ENCODE data around the gene FRS2. TPM values are rescaled to one million over a fixed set of nuclear protein-coding genes. Genes with fewer than 3 reads are reported as not detected.
A peak's percentile ranks its signal among the peaks of the same experiment; 100 is the strongest.

The FRS2 gene
- total RNA-seq, 1 experiment from 2014 or later: 35.0 TPM

GRCh38 chr12:69566603-69567002 lies 96.4 kb downstream of the FRS2 start:
- BruUV-seq (replicated peaks): no TSS peak
- ChIA-PET POLR2A (ENCODE audit: unreplicated experiment) (no interaction called here), CTCF (interaction anchor here (0.6 kb wide), 2 partner anchors 28 to 103 kb away, joined by 3 to 7 read pairs; no protein-coding TSS in a partner anchor)
- H3F3A ChIP-seq (ENCODE audit: low read length, unreplicated experiment): no peaks in the 10 kb centered on the region
- intact Hi-C loops (cut with micrococcal nuclease): no loop called here
- H3K4me2 ChIP-seq (ENCODE audit: low read length): no peak overlapping the region
- H3K27me3 ChIP-seq (ENCODE audit: low read length): no peaks in the 10 kb centered on the region
- H3K9ac ChIP-seq (ENCODE audit: low read length): no peak overlapping the region
- no peak overlapping the region for H3K27ac ChIP-seq (ENCODE audit: low read length)
- H3K79me2 ChIP-seq (ENCODE audit: low read length): peaks cover 3% of the 10 kb centered on the region
- no peaks in the 10 kb centered on the region for H3K9me2 ChIP-seq (replicated peaks; ENCODE audit: low read length)
- H3K4me1 ChIP-seq (ENCODE audit: insufficient read depth, low read length): peaks cover 30% of the 10 kb centered on the region
- peaks cover 14% of the 10 kb centered on the region for H3K36me3 ChIP-seq (ENCODE audit: low read depth, low read length)
- ATAC-seq (no peak), DNase-seq (no peak)
- H2AFZ ChIP-seq (ENCODE audit: low read length): no peak overlapping the region
- TF ChIP-seq CTCF (conservative IDR thresholded peaks at IDR 0.05; ENCODE audit: low read depth, low read length) (peak; percentile 27; the same call in 1 of the 2 replicates), EZH2phosphoT487 (IDR thresholded peaks at IDR 0.05; ENCODE audit: borderline replicate concordance, low read length) (no peak), EZH2 (IDR thresholded peaks at IDR 0.05; ENCODE audit: low read length, unreplicated experiment) (no peak)
- H3K4me3 ChIP-seq (ENCODE audit: low read length): no peak overlapping the region
- no peaks in the 10 kb centered on the region for H4K20me1 ChIP-seq (ENCODE audit: low read length)
- H3K9me3 ChIP-seq (ENCODE audit: low read length): no peaks in the 10 kb centered on the region

- DNase-seq: peak; percentile 78
These were observed 99.0 kb downstream of the FRS2 start for GRCh38 chr12:69569236-69569635.

More at GRCh38 chr12:69569236-69569635, 99.0 kb downstream of the FRS2 start:
- peaks cover 3% of the 10 kb centered on the region for H3K79me2 ChIP-seq (ENCODE audit: low read length)
- no TSS peak for BruUV-seq (replicated peaks)
- no peaks in the 10 kb centered on the region for H3F3A ChIP-seq (ENCODE audit: low read length, unreplicated experiment)
- H3K27ac ChIP-seq (ENCODE audit: low read length): peak overlapping the region; percentile 90
- no peaks in the 10 kb centered on the region for H3K27me3 ChIP-seq (ENCODE audit: low read length)
- H3K9me2 ChIP-seq (replicated peaks; ENCODE audit: low read length): no peaks in the 10 kb centered on the region
- peaks cover 30% of the 10 kb centered on the region for H3K4me1 ChIP-seq (ENCODE audit: insufficient read depth, low read length)
- ChIA-PET POLR2A (ENCODE audit: unreplicated experiment) (interaction anchor here (0.5 kb wide), 1 partner anchor 31 kb away, joined by 3 read pairs; no protein-coding TSS in a partner anchor), CTCF (interaction anchor here (0.7 kb wide), 1 partner anchor 99 kb away, joined by 4 read pairs; the partner anchor contains the start of gene FRS2)
- peak overlapping the region; percentile 46 for H3K9ac ChIP-seq (ENCODE audit: low read length)
- peaks cover 23% of the 10 kb centered on the region for H3K36me3 ChIP-seq (ENCODE audit: low read depth, low read length)
- no peaks in the 10 kb centered on the region for H3K9me3 ChIP-seq (ENCODE audit: low read length)
- no peak for TF ChIP-seq CTCF (conservative IDR thresholded peaks at IDR 0.05; ENCODE audit: low read depth, low read length)
- no peak for TF ChIP-seq EZH2phosphoT487 (IDR thresholded peaks at IDR 0.05; ENCODE audit: borderline replicate concordance, low read length)
- no peak for TF ChIP-seq EZH2 (IDR thresholded peaks at IDR 0.05; ENCODE audit: low read length, unreplicated experiment)
- ATAC-seq: peak; percentile 74
- H2AFZ ChIP-seq (ENCODE audit: low read length): no peak overlapping the region
- intact Hi-C loops (cut with micrococcal nuclease): no loop called here
- H3K4me3 ChIP-seq (ENCODE audit: low read length): peak overlapping the region; percentile 52
- peak overlapping the region; percentile 72 for H3K4me2 ChIP-seq (ENCODE audit: low read length)
- H4K20me1 ChIP-seq (ENCODE audit: low read length): no peaks in the 10 kb centered on the region

All from PC-3 (cell line).